ENCODE data around the gene MIAT.

GRCh38 chr22:26691377-26691716 lies 34.0 kb downstream of the MIAT start:
- TF ChIP-seq POLR2A (IDR thresholded peaks at IDR 0.05; ENCODE audit: low read length) (no peak), GATA1 (IDR thresholded peaks at IDR 0.05; ENCODE audit: low read depth, low read length) (no peak)

Measured in erythroblast (primary cell).